Measurements from ENCODE around the gene HCFC1.

Gene HCFC1

GRCh38 chrX:153993079-153993478, 21.5 kb upstream of the HCFC1 start:
- no peak for TF ChIP-seq CTCF (IDR thresholded peaks at IDR 0.05; ENCODE audit: low read length, missing control alignments)

GRCh38 chrX:153992180-153992579, 20.6 kb upstream of the HCFC1 start:
- DNase-seq (ENCODE audit: low read depth) = no peak
- no peak overlapping the region for H3K4me3 ChIP-seq (replicated peaks; ENCODE audit: low read depth, low read length)
- no peak for TF ChIP-seq CTCF (IDR thresholded peaks at IDR 0.05; ENCODE audit: low read length, missing control alignments)

More at GRCh38 chrX:153993079-153993478, 21.5 kb upstream of the HCFC1 start:
- H3K4me3 ChIP-seq (replicated peaks; ENCODE audit: low read depth, low read length) = no peak overlapping the region
- DNase-seq (ENCODE audit: low read depth) = no peak

- no peak for DNase-seq (ENCODE audit: low read depth)
- no peak for TF ChIP-seq CTCF (IDR thresholded peaks at IDR 0.05; ENCODE audit: low read length, missing control alignments)
- H3K4me3 ChIP-seq (replicated peaks; ENCODE audit: low read depth, low read length) = no peak overlapping the region
Measured at GRCh38 chrX:153991013-153991580, 19.5 kb upstream of the HCFC1 start.

GRCh38 chrX:153989973-153990655, 18.5 kb upstream of the HCFC1 start:
- TF ChIP-seq CTCF (IDR thresholded peaks at IDR 0.05; ENCODE audit: low read length, missing control alignments) = no peak
- no peak for DNase-seq (ENCODE audit: low read depth)
- no peak overlapping the region for H3K4me3 ChIP-seq (replicated peaks; ENCODE audit: low read depth, low read length)

- TF ChIP-seq CTCF (IDR thresholded peaks at IDR 0.05; ENCODE audit: low read length, missing control alignments) = no peak
- no peak for DNase-seq (ENCODE audit: low read depth)
- H3K4me3 ChIP-seq (replicated peaks; ENCODE audit: low read depth, low read length) = no peak overlapping the region
Measured at GRCh38 chrX:153988493-153988892, 16.9 kb upstream of the HCFC1 start.

- DNase-seq (ENCODE audit: low read depth) = no peak
- no peak overlapping the region for H3K4me3 ChIP-seq (replicated peaks; ENCODE audit: low read depth, low read length)
- TF ChIP-seq CTCF (IDR thresholded peaks at IDR 0.05; ENCODE audit: low read length, missing control alignments) = no peak
Measured at GRCh38 chrX:153984351-153985178, 12.9 kb upstream of the HCFC1 start.

All from fibroblast of pulmonary artery (primary cell).